GM19395 (cell line): ENCODE measurements around the gene JPT1.
"Not testable (repeated sequence)": the region's sequence is repeated elsewhere in the genome, so short reads cannot be mapped to it uniquely, and the experiment has no call there.

Experiments
- ATAC-seq: cut with Tn5 transposase; IDR thresholded peaks from one replicate; pipeline ENCODE4 v1.9.1; 2021; ENCODE audit warnings: mild to moderate bottlenecking, moderate library complexity; ENCODE audit not compliant: unreplicated experiment

Gene JPT1, protein sequence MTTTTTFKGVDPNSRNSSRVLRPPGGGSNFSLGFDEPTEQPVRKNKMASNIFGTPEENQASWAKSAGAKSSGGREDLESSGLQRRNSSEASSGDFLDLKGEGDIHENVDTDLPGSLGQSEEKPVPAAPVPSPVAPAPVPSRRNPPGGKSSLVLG

GRCh38 chr17:75154195-75155106, at the start of gene JPT1:
Gene JPT1 (minus strand): TSS chr17:75154512. CDS start chr17:75154397, 115 bp downstream.
- peak; percentile 94 for ATAC-seq

GRCh38 chr17:75199886-75200618, 45.7 kb upstream of the JPT1 start:
- no peak for ATAC-seq

GRCh38 chr17:75194879-75195278, 40.6 kb upstream of the JPT1 start:
- no peak for ATAC-seq

DNA sequence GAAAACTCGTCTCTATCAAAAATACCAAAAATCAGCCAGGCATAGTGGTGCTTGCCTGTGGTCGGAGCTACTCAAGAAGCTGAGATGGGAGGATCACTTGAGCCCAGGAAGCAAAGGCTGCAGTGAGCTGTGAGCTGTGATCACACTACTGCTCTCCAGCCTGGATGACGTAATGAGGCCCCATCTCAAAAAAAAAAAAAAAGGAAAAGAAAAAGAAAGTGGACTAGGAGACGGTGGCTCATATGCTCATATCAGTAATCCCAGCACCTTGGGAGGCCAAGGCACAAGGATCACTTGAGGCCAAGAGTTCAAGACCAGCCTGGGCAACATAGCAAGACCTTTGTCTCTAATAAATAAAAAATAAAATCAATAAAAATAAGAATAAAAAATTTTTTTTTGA, 37.3 kb upstream of the JPT1 start:
- no peak for ATAC-seq

DNA sequence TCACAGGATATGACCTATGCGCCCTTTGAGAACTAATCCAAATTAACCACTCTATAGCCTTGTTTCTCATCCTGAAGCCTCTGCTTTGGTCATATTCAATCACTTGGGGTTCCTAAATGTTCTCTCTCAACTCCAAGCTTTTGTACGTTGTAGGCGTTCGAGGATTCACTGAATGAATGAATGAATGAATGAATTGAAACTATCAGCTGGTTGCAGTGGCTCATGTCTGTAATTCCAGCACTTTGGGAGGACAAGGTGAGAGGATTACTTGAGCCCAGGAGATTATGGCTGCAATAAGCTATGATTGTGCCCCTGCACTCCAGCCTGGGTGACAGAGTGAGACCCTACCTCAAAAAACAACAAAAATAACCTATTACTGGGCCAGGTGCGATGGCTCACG, 34.3 kb upstream of the JPT1 start:
- ATAC-seq: no peak

GRCh38 chr17:75183999-75184884, 29.9 kb upstream of the JPT1 start:
- ATAC-seq: no peak

DNA sequence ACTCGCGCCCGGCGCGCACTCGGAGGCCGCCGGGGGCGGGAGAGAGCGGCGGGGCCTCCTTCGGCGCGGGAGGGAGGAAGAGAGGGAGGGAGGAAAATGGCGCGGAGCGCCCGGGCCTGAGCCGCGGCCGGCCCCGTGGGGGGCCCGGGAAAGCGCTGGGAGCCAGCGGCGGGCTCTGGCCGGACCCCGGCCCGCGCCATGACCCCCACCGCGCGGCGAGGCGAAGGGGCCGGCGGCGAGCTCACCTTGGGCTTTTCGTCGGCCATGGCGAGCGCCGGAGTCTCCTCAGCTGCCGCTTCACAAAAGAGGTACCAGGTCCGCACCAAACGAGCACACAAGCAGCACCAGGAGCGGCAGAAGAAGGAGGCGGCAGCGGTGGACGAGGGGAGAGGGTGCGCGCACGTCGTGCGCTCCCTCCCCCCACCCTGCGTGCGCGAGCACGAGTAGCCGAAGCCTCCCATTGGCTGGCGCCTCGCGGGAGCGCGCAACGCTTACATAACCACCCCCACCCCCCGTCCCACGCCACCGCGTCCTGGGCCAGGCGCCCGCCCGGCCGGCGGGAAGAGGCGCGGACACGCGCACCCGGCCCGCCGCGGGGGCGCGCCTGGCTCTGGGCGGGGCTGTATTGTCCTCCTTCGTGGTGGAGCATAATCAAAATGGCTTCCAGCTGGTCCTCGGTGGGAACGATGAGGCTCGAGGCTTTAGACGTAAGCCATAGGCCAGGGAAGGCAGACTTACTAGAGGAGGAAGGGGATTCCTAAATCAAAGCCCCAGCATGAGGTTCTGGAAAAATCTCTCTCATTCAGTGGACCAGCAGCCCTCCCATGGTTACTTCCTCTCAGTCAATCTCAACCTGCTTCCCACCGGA, 28.5 kb upstream of the JPT1 start, which contains the start of gene SUMO2:
Gene SUMO2 (minus strand): TSS at position 391 of the 868 bp plus-strand sequence. CDS start 125 bp downstream, at position 266.
- ATAC-seq: peak; percentile 54

GRCh38 chr17:75182319-75182568, 27.9 kb upstream of the JPT1 start:
- peak; percentile 28 for ATAC-seq

DNA sequence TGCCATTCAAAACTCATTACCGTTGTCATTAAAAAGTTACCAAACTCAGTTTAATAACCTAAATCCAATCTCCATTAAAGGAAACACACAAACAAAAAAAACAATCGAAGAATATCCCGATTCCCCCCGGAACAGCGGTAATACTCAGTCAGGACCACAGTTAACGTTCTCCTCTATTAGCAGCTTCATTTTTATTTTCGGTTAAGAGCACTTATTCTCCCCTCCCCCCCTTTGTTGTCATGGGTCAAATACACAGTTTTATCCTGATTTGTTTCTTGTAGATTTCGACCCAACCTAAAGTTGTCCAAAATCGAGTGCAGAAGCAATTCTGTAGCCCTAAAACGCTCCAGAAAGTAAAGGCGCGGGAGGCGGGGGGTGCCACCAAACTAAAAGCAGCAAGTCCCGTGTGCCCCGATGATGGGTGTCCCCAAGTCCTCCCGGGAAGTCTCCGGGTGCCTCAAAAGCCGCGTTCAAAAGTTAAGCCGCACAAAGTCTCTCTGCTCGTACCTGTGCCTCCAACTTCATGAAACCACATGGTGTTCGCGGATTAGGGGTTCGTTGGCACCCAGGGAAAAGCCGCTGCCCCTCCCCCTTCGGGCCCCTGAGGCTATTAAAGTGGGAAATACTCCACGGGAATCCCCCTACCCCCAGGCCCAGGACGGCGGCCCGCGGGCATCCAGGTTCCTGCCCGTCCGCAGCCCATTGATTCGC, 27.5 kb upstream of the JPT1 start:
- no peak for ATAC-seq

DNA sequence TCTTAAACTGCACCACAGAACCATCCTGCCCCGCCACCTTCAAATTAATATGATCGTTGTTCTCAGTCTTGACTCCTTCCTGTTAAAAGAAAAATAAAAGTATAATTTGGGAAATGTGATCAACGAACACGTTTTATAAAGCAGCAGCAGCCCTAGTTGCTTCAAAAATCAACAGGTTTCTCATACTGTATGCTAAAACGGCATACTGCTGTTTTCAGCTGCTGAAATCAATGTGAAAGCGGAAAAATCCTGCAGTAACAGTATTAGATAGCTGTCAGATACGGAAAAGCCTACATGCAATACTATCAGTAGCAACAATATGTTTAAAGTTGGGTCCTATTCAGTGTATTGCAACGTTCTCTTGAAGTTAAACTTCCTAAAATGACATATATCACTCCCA, 26.8 kb upstream of the JPT1 start:
- ATAC-seq: no peak

GRCh38 chr17:75178453-75178852, 24.1 kb upstream of the JPT1 start:
- no peak for ATAC-seq

DNA sequence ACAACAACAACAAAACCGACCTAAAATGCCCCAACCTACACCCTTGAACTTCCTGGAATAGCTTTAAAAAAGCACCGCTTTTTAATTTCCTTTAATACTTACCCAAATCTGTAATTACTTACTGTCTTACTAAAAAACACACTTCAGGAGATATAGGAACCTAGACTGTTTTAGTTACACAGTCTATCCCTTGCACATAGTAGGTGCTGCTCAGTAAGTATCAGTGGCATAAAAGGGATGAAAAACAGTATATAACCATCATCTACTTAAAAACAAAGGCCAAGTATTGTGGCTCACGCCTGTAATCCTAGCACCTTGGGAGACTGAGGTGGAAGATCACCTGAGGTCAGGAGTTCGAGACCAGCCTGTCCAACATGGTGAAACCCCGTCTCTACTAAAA, 22.3 kb upstream of the JPT1 start:
- no peak for ATAC-seq

DNA sequence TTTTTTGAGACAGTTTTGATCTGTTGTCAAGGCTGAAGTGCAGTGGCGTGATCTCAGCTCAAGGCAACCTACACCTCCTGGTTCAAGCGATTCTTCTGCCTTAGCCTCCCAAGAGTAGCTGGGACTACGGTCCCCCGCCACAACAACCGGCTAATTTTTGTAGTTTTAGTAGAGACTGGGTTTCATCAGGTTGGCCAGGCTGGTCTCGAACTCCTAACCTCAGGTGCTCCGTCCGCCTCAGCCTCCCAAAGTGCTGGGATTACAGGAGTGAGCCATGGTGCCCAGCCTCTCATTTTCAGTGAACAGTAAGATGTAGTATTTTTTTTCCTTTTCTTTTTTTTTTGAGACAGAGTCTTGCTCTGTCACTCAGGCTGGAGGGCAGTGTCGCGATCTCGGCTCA, 20.7 kb upstream of the JPT1 start:
- no peak for ATAC-seq

DNA sequence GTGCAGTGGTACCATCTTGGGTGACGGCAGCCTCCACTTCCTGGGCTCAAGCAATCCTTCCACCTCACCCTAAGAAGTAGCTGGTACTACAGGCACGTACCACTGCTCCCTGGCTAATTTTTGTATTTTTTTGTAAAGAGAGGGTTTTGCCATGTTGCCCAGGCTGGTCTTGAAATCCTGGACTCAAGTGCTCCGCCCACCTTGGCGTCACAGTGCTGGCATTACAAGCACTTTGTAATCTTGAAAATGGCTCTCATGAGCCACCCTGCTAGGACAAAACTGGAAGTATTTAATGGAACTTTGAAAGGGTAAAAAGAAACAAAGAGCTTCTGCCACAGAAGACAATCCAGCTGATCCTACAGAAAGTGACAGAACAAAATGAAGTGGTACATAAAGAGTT, 19.2 kb upstream of the JPT1 start:
- no peak for ATAC-seq

DNA sequence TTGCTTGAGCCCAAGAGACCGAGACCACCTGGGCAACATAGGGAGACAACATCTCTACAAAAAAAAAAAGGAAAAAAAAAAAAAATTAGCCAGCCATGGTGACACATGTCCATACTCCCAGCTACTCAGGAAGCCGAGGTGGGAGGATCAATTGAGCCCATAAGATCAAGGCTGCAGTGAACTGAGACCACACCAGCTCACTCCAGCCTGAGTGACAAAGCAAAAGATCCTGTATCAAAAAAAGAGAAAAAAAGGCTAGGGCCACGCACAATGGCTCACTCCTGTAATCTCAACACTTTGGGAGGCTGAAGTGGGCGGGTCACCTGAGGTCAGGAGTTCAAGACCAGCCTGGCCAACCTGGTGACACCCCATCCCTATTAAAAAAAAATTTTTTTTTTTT, 14.7 kb upstream of the JPT1 start:
- ATAC-seq: no peak

GRCh38 chr17:75164606-75165005, 10.3 kb upstream of the JPT1 start:
- not testable (repeated sequence) for ATAC-seq

- ATAC-seq: no peak
Measured at GRCh38 chr17:75163074-75163473, 8.8 kb upstream of the JPT1 start.

GRCh38 chr17:75160211-75160610, 5.9 kb upstream of the JPT1 start:
- no peak for ATAC-seq
